GM06990 (cell line): ENCODE measurements around the gene SLC35B2.

Source experiments
- DNase-seq: peaks from one replicate; pipeline ENCODE4 v3.0.0-alpha.2; 2011; ENCODE audit not compliant: insufficient read length; ENCODE audit errors: extremely low read depth
- H3K27me3 ChIP-seq: replicated peaks from 2 replicates; pipeline ENCODE4 v1.6.0; 2011; ENCODE audit warnings: low read length; ENCODE audit not compliant: control insufficient read depth, insufficient read depth
- H3K36me3 ChIP-seq: 2 replicates; pipeline ENCODE4 v1.5.1; 2011; ENCODE audit warnings: low read length; ENCODE audit not compliant: control insufficient read depth, insufficient read depth
- H3K4me3 ChIP-seq: replicated peaks from 2 replicates; pipeline ENCODE4 v1.5.1; 2011; ENCODE audit warnings: low read depth, mild to moderate bottlenecking, control low read depth, low read length
- TF ChIP-seq, protein P1 (sequence below): IDR thresholded peaks from 2 replicates; pipeline ENCODE4 v1.5.1; 2011; ENCODE audit warnings: low read length, control low read depth, mild to moderate bottlenecking, inconsistent platforms; ENCODE audit not compliant: insufficient read depth, poor library complexity, severe bottlenecking

The SLC35B2 gene

DNA sequence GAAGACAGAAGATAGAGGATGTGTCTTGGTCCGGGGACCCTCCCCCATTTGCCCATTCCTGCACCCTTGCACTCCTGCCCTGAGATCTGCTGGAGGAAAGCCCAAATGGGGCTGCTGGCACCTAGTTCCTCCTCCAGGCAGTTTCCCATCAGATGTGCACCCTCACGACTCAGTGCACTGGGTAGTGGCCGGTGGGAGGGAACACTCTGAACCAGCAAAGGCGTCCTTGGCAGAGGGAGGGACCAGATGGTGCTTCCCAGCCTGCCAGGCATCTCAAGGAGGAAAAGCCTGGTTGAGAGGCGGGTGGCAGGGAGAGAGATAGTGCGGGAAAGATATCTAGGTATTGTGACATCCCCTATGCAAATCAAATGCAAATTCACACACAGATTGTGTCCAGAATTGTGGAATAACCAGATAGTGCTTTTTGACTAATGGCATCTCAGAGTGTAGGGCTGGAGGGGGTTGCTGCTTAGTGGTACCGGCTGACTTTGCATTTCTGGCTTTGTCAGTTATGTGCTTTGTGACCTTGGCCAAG lies 32.5 kb upstream of the SLC35B2 start:
- no peak for DNase-seq
- no peaks in the 10 kb centered on the region for H3K36me3 ChIP-seq
- TF ChIP-seq, protein P1, sequence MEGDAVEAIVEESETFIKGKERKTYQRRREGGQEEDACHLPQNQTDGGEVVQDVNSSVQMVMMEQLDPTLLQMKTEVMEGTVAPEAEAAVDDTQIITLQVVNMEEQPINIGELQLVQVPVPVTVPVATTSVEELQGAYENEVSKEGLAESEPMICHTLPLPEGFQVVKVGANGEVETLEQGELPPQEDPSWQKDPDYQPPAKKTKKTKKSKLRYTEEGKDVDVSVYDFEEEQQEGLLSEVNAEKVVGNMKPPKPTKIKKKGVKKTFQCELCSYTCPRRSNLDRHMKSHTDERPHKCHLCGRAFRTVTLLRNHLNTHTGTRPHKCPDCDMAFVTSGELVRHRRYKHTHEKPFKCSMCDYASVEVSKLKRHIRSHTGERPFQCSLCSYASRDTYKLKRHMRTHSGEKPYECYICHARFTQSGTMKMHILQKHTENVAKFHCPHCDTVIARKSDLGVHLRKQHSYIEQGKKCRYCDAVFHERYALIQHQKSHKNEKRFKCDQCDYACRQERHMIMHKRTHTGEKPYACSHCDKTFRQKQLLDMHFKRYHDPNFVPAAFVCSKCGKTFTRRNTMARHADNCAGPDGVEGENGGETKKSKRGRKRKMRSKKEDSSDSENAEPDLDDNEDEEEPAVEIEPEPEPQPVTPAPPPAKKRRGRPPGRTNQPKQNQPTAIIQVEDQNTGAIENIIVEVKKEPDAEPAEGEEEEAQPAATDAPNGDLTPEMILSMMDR: no peak
- peaks cover 1% of the 10 kb centered on the region; the same call in 1 of the 2 replicates for H3K27me3 ChIP-seq
- H3K4me3 ChIP-seq: no peak overlapping the region

- DNase-seq: no peak
- Histone ChIP-seq H3K27me3 (peaks cover 1% of the 10 kb centered on the region; the same call in 1 of the 2 replicates), H3K36me3 (no peaks in the 10 kb centered on the region), H3K4me3 (no peak overlapping the region)
- TF ChIP-seq, protein P1: no peak
Observed at GRCh38 chr6:44286747-44287146, 29.4 kb upstream of the SLC35B2 start.

- H3K36me3 ChIP-seq: no peaks in the 10 kb centered on the region
- no peak for DNase-seq
- peaks cover 1% of the 10 kb centered on the region; the same call in 1 of the 2 replicates for H3K27me3 ChIP-seq
- TF ChIP-seq, protein P1: no peak
- H3K4me3 ChIP-seq: no peak overlapping the region
Observed at GRCh38 chr6:44286285-44286565, 28.9 kb upstream of the SLC35B2 start.

GRCh38 chr6:44285552-44286284 lies 28.4 kb upstream of the SLC35B2 start:
- H3K27me3 ChIP-seq: peaks cover 1% of the 10 kb centered on the region; the same call in 1 of the 2 replicates
- no peak for DNase-seq

DNA sequence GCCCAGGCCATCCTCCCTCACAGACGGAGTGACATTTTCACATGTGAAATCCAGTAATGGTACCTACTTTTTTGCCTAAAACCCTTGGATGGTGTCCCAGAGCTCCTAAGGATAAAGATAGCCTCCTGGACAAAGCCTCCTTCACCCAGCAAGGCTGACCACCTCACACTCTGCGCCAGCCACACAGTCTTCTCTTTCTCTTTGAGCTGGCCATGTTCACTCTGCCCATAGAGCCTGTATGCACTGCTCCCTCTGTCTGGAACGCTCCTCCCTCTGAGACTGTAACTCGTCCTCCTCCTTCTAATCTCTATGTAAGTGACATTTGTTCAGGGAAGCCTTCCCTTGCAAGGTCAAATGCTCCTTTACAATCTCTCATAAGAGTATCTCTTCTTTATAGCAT lies 27.5 kb upstream of the SLC35B2 start:
- Histone ChIP-seq H3K36me3 (no peaks in the 10 kb centered on the region), H3K4me3 (no peak overlapping the region), H3K27me3 (peaks cover 1% of the 10 kb centered on the region)
- DNase-seq: no peak
- TF ChIP-seq, protein P1: no peak

More at GRCh38 chr6:44285552-44286284, 28.4 kb upstream of the SLC35B2 start:
- Histone ChIP-seq H3K4me3 (no peak overlapping the region), H3K36me3 (no peaks in the 10 kb centered on the region)
- TF ChIP-seq, protein P1: no peak
